CD4-positive, alpha-beta T cell treated with Interleukin-15 for 4 hours (primary cell): Measurements from ENCODE around the gene ANKRD20A1.
"Not testable (repeated sequence)": the region's sequence is repeated elsewhere in the genome, so short reads cannot be mapped to it uniquely, and the experiment has no call there.

Experiments
- DNase-seq: peaks from one replicate; pipeline ENCODE4 v3.0.0-alpha.2; 2020; ENCODE audit warnings: low spot score

ANKRD20A1 gene

DNA sequence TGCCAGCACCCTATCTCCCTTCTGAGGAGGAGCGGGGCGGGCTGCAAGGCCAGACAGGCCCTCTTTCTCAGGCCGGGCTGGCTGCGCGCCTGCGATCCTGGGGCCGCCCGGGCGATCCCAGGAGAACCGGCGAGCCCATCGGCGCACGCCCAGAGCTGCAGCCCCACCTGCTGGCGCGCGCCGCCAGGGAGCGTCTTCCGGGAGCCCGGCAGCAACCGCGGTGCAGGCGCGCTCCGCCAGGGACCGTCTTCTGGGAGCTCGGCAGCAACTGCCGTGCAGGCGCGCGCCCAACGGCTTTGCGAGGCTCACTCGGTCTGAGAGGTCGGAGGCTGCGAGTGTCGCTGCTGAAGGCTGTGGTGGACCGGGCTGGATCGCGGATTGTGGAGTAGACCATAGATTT, at the start of gene ANKRD20A1:
ANKRD20A1 (plus strand) TSS at position 61 of the 400 bp plus-strand sequence. CDS start 496 bp downstream, outside the sequence.
- DNase-seq, result not testable (repeated sequence)

GRCh38 chr9:67832088-67832487, 26.6 kb upstream of the ANKRD20A1 start:
- not testable (repeated sequence) for DNase-seq
